H9 (cell line): ENCODE data around the gene RAB9A. TPM values are rescaled to one million over a fixed set of nuclear protein-coding genes. Genes with fewer than 3 reads are reported as not detected.

ENCODE experiments used
- DNase-seq: peaks from one replicate; pipeline ENCODE4 v3.0.0-alpha.2; 2017
- H2AFZ ChIP-seq: one replicate; pipeline ENCODE4 v1.6.1; 2013; ENCODE audit warnings: mild to moderate bottlenecking, low read length, control low read depth, moderate library complexity
- H2AK5ac ChIP-seq: 2 replicates; pipeline ENCODE4 v1.6.1; 2013; ENCODE audit warnings: low read length, control low read depth, mixed read lengths; ENCODE audit not compliant: insufficient read length
- H2BK120ac ChIP-seq: one replicate; pipeline ENCODE4 v1.6.1; 2013; ENCODE audit warnings: low read depth, mild to moderate bottlenecking, low read length, control low read depth, inconsistent platforms; ENCODE audit not compliant: poor library complexity, severe bottlenecking
- H2BK12ac ChIP-seq: 2 replicates; pipeline ENCODE4 v1.6.1; 2013; ENCODE audit warnings: low read length, control low read depth, mixed read lengths, low read depth; ENCODE audit not compliant: insufficient read length
- H2BK15ac ChIP-seq: 2 replicates; pipeline ENCODE4 v1.6.1; 2013; ENCODE audit warnings: low read depth, low read length, control low read depth
- H2BK20ac ChIP-seq: one replicate; pipeline ENCODE4 v1.6.1; 2013; ENCODE audit warnings: low read depth, mild to moderate bottlenecking, low read length, control low read depth, inconsistent platforms; ENCODE audit not compliant: poor library complexity, severe bottlenecking
- H2BK5ac ChIP-seq: 2 replicates; pipeline ENCODE4 v1.6.1; 2013; ENCODE audit warnings: low read length, control low read depth, mixed read lengths; ENCODE audit not compliant: insufficient read length
- H3K14ac ChIP-seq: 2 replicates; pipeline ENCODE4 v1.6.1; 2013; ENCODE audit warnings: low read length, control low read depth; ENCODE audit not compliant: insufficient read depth
- H3K18ac ChIP-seq: 2 replicates; pipeline ENCODE4 v1.6.1; 2013; ENCODE audit warnings: low read depth, mild to moderate bottlenecking, mixed read lengths, low read length, control low read depth; ENCODE audit not compliant: insufficient read length
- H3K23ac ChIP-seq: 2 replicates; pipeline ENCODE4 v1.6.1; 2013; ENCODE audit warnings: low read length, control low read depth, mixed read lengths, low read depth; ENCODE audit not compliant: insufficient read length
- H3K23me2 ChIP-seq: 2 replicates; pipeline ENCODE4 v1.6.1; 2013; ENCODE audit warnings: low read depth, mild to moderate bottlenecking, mixed read lengths, low read length, control low read depth; ENCODE audit not compliant: insufficient read length, poor library complexity, severe bottlenecking
- H3K27ac ChIP-seq: 2 replicates; pipeline ENCODE4 v1.5.1; 2013; ENCODE audit warnings: low read length, control low read depth, mixed read lengths, low read depth; ENCODE audit not compliant: insufficient read length
- H3K27me3 ChIP-seq: 2 replicates; pipeline ENCODE4 v1.6.1; 2013; ENCODE audit warnings: low read length, control low read depth, inconsistent platforms; ENCODE audit not compliant: insufficient read depth
- H3K4ac ChIP-seq: 2 replicates; pipeline ENCODE4 v1.6.1; 2013; ENCODE audit warnings: low read depth, mild to moderate bottlenecking, control low read depth, inconsistent platforms, low read length, moderate library complexity
- H3K4me1 ChIP-seq: 2 replicates; pipeline ENCODE4 v1.6.1; 2013; ENCODE audit warnings: low read length, control low read depth, inconsistent platforms; ENCODE audit not compliant: insufficient read depth
- H3K4me2 ChIP-seq: 2 replicates; pipeline ENCODE4 v1.6.1; 2013; ENCODE audit warnings: low read length, control low read depth, mixed read lengths; ENCODE audit not compliant: insufficient read length, insufficient read depth
- H3K56ac ChIP-seq: 2 replicates; pipeline ENCODE4 v1.6.1; 2013; ENCODE audit warnings: low read depth, mild to moderate bottlenecking, mixed read lengths, low read length, control low read depth; ENCODE audit not compliant: insufficient read length
- H3K79me1 ChIP-seq: 2 replicates; pipeline ENCODE4 v1.6.1; 2013; ENCODE audit warnings: low read depth, mild to moderate bottlenecking, moderate library complexity, low read length, control low read depth, inconsistent platforms; ENCODE audit not compliant: insufficient read depth, poor library complexity, severe bottlenecking
- H3K79me2 ChIP-seq: 2 replicates; pipeline ENCODE4 v1.6.1; 2013; ENCODE audit warnings: low read length, control low read depth, inconsistent platforms; ENCODE audit not compliant: insufficient read depth
- H3K9ac ChIP-seq: 2 replicates; pipeline ENCODE4 v1.6.1; 2013; ENCODE audit warnings: low read length, control low read depth, mixed read lengths; ENCODE audit not compliant: insufficient read length; ENCODE audit errors: extremely low read depth
- H3K9me3 ChIP-seq: one replicate; pipeline ENCODE4 v1.6.1; 2013; ENCODE audit warnings: low read depth, low read length, inconsistent platforms; ENCODE audit not compliant: control insufficient read depth
- H3T11ph ChIP-seq: one replicate; pipeline ENCODE4 v1.6.1; 2013; ENCODE audit warnings: mild to moderate bottlenecking, low read length, control low read depth, inconsistent platforms
- H4K20me1 ChIP-seq: one replicate; pipeline ENCODE4 v1.6.1; 2013; ENCODE audit not compliant: control insufficient read depth, insufficient read length, insufficient read depth
- H4K5ac ChIP-seq: 2 replicates; pipeline ENCODE4 v1.6.1; 2013; ENCODE audit warnings: low read depth, mild to moderate bottlenecking, mixed read lengths, low read length, control low read depth; ENCODE audit not compliant: insufficient read length
- H4K8ac ChIP-seq: replicated peaks from 2 replicates; pipeline ENCODE4 v1.6.1; 2013; ENCODE audit warnings: low read length, control low read depth, mixed read lengths, low read depth; ENCODE audit not compliant: insufficient read length
- H4K91ac ChIP-seq: 2 replicates; pipeline ENCODE4 v1.6.1; 2013; ENCODE audit warnings: low read depth, mild to moderate bottlenecking, moderate library complexity, mixed read lengths, low read length, control low read depth; ENCODE audit not compliant: insufficient read length
- H3K27ac Mint-ChIP-seq, 3 experiments: 2 replicates in 2 of 3; 3 replicates in 1 of 3; pipeline ENCODE4 v1.8.0; 2020 to 2021; ENCODE audit warnings: mixed read lengths in 3 of 3, mild to moderate bottlenecking in 1 of 3, moderate library complexity in 1 of 3
- H3K27me3 Mint-ChIP-seq: 2 replicates; pipeline ENCODE4 v1.8.0; 2021; ENCODE audit warnings: low read depth, mild to moderate bottlenecking, moderate library complexity, mixed read lengths
- H3K36me3 Mint-ChIP-seq, 3 experiments: 2 replicates in 2 of 3; 3 replicates in 1 of 3; pipeline ENCODE4 v1.8.0; 2020 to 2021; ENCODE audit warnings: low read depth in 3 of 3, mixed read lengths in 3 of 3; ENCODE audit not compliant: insufficient read depth in 1 of 3
- H3K4me1 Mint-ChIP-seq, 2 experiments: 2 replicates each; pipeline ENCODE4 v1.8.0; 2020; ENCODE audit warnings: mixed read lengths in 2 of 2
- H3K4me3 Mint-ChIP-seq, 2 experiments: 2 replicates in 1 of 2; 3 replicates in 1 of 2; pipeline ENCODE4 v1.8.0; 2020 to 2021; ENCODE audit warnings: mild to moderate bottlenecking in 2 of 2, mixed read lengths in 2 of 2, moderate library complexity in 1 of 2
- H3K9me3 Mint-ChIP-seq, 2 experiments: 2 replicates in 1 of 2; 3 replicates in 1 of 2; pipeline ENCODE4 v1.8.0; 2020; ENCODE audit warnings: mild to moderate bottlenecking in 2 of 2, mixed read lengths in 2 of 2, moderate library complexity in 1 of 2
- WGBS: extraction: QIAGEN DNeasy Blood & Tissue Kit; methylation state at CpG from one replicate; pipeline ENCODE4 v1.1.7; 2013; ENCODE audit warnings: missing lambda C conversion rate, low lambda C conversion rate, mixed read lengths; ENCODE audit not compliant: insufficient read length; ENCODE audit errors: extremely low coverage; 5-methylcytosine and 5-hydroxymethylcytosine counted together
- total RNA-seq: library from RNA; stranded (reverse); gene quantifications from 2 replicates; pipeline ENCODE4 v1.2.1, GENCODE V29; 2021
- TF ChIP-seq, protein P1 (sequence below): fragments of 200-600 bp; sonication (generic); conservative IDR thresholded peaks from 3 replicates; pipeline ENCODE4 v1.8.0; 2021; ENCODE audit warnings: antibody characterized with exemption, mild to moderate bottlenecking

The RAB9A gene
- total RNA-seq, 1 experiment from 2014 or later = 21.3 TPM

DNA sequence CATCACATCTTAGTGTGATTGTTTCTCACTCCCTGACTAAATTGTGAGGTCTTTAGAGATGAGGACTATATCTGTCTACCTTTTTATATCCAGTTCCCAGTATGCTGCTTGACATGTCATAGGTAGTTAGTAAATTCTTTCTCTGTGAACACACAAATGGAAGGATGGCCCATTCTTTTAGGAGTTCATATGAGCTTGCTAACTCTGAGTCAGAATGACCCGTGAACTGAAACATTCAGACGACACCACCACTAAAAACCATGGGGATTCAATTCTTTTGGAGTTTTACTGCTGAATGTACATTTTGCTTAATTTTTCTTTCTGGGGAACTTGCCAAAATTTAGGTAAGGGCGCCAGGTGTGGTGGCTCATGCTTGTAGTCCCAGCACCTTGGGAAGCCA, 59.6 kb downstream of the RAB9A start:
- Histone ChIP-seq H3T11ph (no peak overlapping the region), H3K79me1 (no peaks in the 10 kb centered on the region), H3K9ac (no peak overlapping the region), H3K27ac (no peak overlapping the region), H3K79me2 (0 out of 2 replicates have a peak, but pooled peaks cover 2% of the 10 kb centered on the region), H2BK20ac (no peak overlapping the region), H3K9me3 (no peaks in the 10 kb centered on the region), H3K4ac (no peak overlapping the region), H2AFZ (no peak overlapping the region), H3K56ac (no peak overlapping the region), H4K91ac (no peak overlapping the region), H2AK5ac (no peak overlapping the region), H4K5ac (no peak overlapping the region), H4K20me1 (no peaks in the 10 kb centered on the region), H3K23me2 (no peaks in the 10 kb centered on the region), H3K27me3 (no peaks in the 10 kb centered on the region), H2BK12ac (no peak overlapping the region), H2BK15ac (no peak overlapping the region), H2BK120ac (no peak overlapping the region), H3K4me1 (no peaks in the 10 kb centered on the region), H3K14ac (no peak overlapping the region), H3K23ac (no peak overlapping the region), H3K18ac (no peak overlapping the region), H4K8ac (no peak overlapping the region), H2BK5ac (no peak overlapping the region), H3K4me2 (no peak overlapping the region)
- H3K4me3 Mint-ChIP-seq = no peak overlapping the region
- no peaks in the 10 kb centered on the region for H3K27me3 Mint-ChIP-seq
- WGBS = no CpG with 5 or more reads among the region's 3 CpGs
- H3K4me1 Mint-ChIP-seq = no peaks in the 10 kb centered on the region
- TF ChIP-seq, protein P1, sequence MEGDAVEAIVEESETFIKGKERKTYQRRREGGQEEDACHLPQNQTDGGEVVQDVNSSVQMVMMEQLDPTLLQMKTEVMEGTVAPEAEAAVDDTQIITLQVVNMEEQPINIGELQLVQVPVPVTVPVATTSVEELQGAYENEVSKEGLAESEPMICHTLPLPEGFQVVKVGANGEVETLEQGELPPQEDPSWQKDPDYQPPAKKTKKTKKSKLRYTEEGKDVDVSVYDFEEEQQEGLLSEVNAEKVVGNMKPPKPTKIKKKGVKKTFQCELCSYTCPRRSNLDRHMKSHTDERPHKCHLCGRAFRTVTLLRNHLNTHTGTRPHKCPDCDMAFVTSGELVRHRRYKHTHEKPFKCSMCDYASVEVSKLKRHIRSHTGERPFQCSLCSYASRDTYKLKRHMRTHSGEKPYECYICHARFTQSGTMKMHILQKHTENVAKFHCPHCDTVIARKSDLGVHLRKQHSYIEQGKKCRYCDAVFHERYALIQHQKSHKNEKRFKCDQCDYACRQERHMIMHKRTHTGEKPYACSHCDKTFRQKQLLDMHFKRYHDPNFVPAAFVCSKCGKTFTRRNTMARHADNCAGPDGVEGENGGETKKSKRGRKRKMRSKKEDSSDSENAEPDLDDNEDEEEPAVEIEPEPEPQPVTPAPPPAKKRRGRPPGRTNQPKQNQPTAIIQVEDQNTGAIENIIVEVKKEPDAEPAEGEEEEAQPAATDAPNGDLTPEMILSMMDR = no peak
- H3K36me3 Mint-ChIP-seq = peaks cover 9 to 72% (median 47%) of the 10 kb centered on the region in 3 experiments; a peak in 6 of 7 replicates
- peaks cover 22 to 44% of the 10 kb centered on the region in 2 experiments for H3K9me3 Mint-ChIP-seq
- DNase-seq = no peak
- H3K27ac Mint-ChIP-seq = no peak overlapping the region
